NCI-H748 treated with DMSO at 0.1 percent for 48 hours (cell line): ENCODE data around the gene STX8.

Experiments
- DNase-seq: peaks from one replicate; lab custom pipeline; 2025; lab: John Stamatoyannopoulos, UW

Gene STX8

GRCh38 chr17:9294661-9295210, 280.9 kb downstream of the STX8 start:
- no peak for DNase-seq

GRCh38 chr17:9292561-9292941, 283.1 kb downstream of the STX8 start:
- DNase-seq, result no peak

GRCh38 chr17:9291912-9292560, 283.6 kb downstream of the STX8 start:
- DNase-seq, result peak; percentile 6

GRCh38 chr17:9290226-9290613, 285.4 kb downstream of the STX8 start:
- no peak for DNase-seq

- DNase-seq, result no peak
Measured at GRCh38 chr17:9287306-9287705, 288.3 kb downstream of the STX8 start.

- DNase-seq, result no peak
Measured at GRCh38 chr17:9286434-9286833, 289.2 kb downstream of the STX8 start.

GRCh38 chr17:9285602-9286427, 289.8 kb downstream of the STX8 start:
- no peak for DNase-seq

- DNase-seq, result no peak
Measured at GRCh38 chr17:9284884-9285283, 290.7 kb downstream of the STX8 start.

- DNase-seq, result no peak
Measured at GRCh38 chr17:9283909-9284308, 291.7 kb downstream of the STX8 start.

- no peak for DNase-seq
Measured at GRCh38 chr17:9279893-9280292, 295.7 kb downstream of the STX8 start.

- no peak for DNase-seq
Measured at GRCh38 chr17:9274973-9275372, 300.6 kb downstream of the STX8 start.

GRCh38 chr17:9273428-9274391, 301.9 kb downstream of the STX8 start:
- no peak for DNase-seq

GRCh38 chr17:9272501-9273200, 303.0 kb downstream of the STX8 start:
- no peak for DNase-seq

GRCh38 chr17:9271989-9272388, 303.6 kb downstream of the STX8 start:
- no peak for DNase-seq

GRCh38 chr17:9270921-9271320, 304.7 kb downstream of the STX8 start:
- DNase-seq, result no peak

- DNase-seq, result no peak
Measured at GRCh38 chr17:9269350-9270035, 306.1 kb downstream of the STX8 start.

GRCh38 chr17:9268546-9268945, 307.1 kb downstream of the STX8 start:
- DNase-seq, result no peak

GRCh38 chr17:9266697-9267117, 308.9 kb downstream of the STX8 start:
- DNase-seq, result no peak

GRCh38 chr17:9266031-9266680, 309.5 kb downstream of the STX8 start:
- DNase-seq, result no peak
